GM23338 (cell line): ENCODE results near the gene SLAMF6. TPM values are rescaled to one million over a fixed set of nuclear protein-coding genes. Genes with fewer than 3 reads are reported as not detected.
"Not testable (repeated sequence)": the region's sequence is repeated elsewhere in the genome, so short reads cannot be mapped to it uniquely, and the experiment has no call there.

Source experiments
- ATAC-seq: fragments of 200-7000 bp; cut with Tn5 transposase; 3 replicates; pipeline ENCODE4 v1.9.1; 2020
- DNase-seq: peaks from one replicate; pipeline ENCODE4 v3.0.0-alpha.2; 2015; ENCODE audit warnings: low spot score
- H2AFZ ChIP-seq: fragments of 200-600 bp; sonication (generic); 2 replicates; pipeline ENCODE4 v1.8.0; 2016; ENCODE audit warnings: antibody characterized with exemption, mild to moderate bottlenecking, moderate library complexity
- H3F3A ChIP-seq: fragments of 200-600 bp; sonication (generic); replicated peaks from 2 replicates; pipeline ENCODE4 v1.8.0; 2017; ENCODE audit warnings: antibody characterized with exemption, mixed run types, low read depth
- H3K27ac ChIP-seq: fragments of 200-600 bp; sonication (generic); 2 replicates; pipeline ENCODE4 v1.6.1; 2016; ENCODE audit warnings: low read depth
- H3K27me3 ChIP-seq: fragments of 200-600 bp; sonication (generic); 2 replicates; pipeline ENCODE4 v1.8.0; 2016; ENCODE audit warnings: mild to moderate bottlenecking, mixed run types, moderate library complexity; ENCODE audit not compliant: insufficient read depth
- H3K36me3 ChIP-seq: fragments of 200-600 bp; sonication (generic); 2 replicates; pipeline ENCODE4 v1.8.0; 2016; ENCODE audit warnings: mild to moderate bottlenecking; ENCODE audit not compliant: insufficient read depth
- H3K4me1 ChIP-seq: fragments of 200-600 bp; sonication (generic); 2 replicates; pipeline ENCODE4 v1.8.0; 2016; ENCODE audit warnings: mild to moderate bottlenecking, moderate library complexity; ENCODE audit not compliant: insufficient read depth
- H3K4me2 ChIP-seq: fragments of 200-600 bp; sonication (generic); 2 replicates; pipeline ENCODE4 v1.7.1; 2017; ENCODE audit warnings: mixed run types
- H3K4me3 ChIP-seq: fragments of 200-600 bp; sonication (generic); 2 replicates; pipeline ENCODE4 v1.6.1; 2016; ENCODE audit warnings: mixed run types
- H3K79me2 ChIP-seq: fragments of 200-600 bp; sonication (generic); replicated peaks from 2 replicates; pipeline ENCODE4 v1.8.0; 2017; ENCODE audit warnings: mild to moderate bottlenecking; ENCODE audit not compliant: insufficient read depth
- H3K9me2 ChIP-seq: fragments of 200-600 bp; sonication (generic); 2 replicates; pipeline ENCODE4 v1.8.0; 2017; ENCODE audit not compliant: insufficient read depth
- H4K20me1 ChIP-seq: fragments of 200-600 bp; sonication (generic); replicated peaks from 2 replicates; pipeline ENCODE4 v1.8.0; 2017; ENCODE audit warnings: mild to moderate bottlenecking; ENCODE audit not compliant: insufficient read depth
- H3K27ac Mint-ChIP-seq: 2 replicates; pipeline ENCODE4 v1.8.0; 2020; ENCODE audit warnings: inconsistent platforms, mild to moderate bottlenecking, moderate library complexity, mixed read lengths
- H3K27me3 Mint-ChIP-seq: 3 replicates; pipeline ENCODE4 v1.8.0; 2022; ENCODE audit warnings: low read depth, mild to moderate bottlenecking, moderate library complexity, mixed read lengths, inconsistent platforms; ENCODE audit not compliant: insufficient read depth, poor library complexity
- H3K36me3 Mint-ChIP-seq: 3 replicates; pipeline ENCODE4 v1.8.0; 2021; ENCODE audit warnings: low read depth, mild to moderate bottlenecking, inconsistent platforms, moderate library complexity, mixed read lengths
- H3K4me1 Mint-ChIP-seq: 3 replicates; pipeline ENCODE4 v1.8.0; 2020; ENCODE audit warnings: mild to moderate bottlenecking, inconsistent platforms, mixed read lengths
- H3K4me3 Mint-ChIP-seq: 3 replicates; pipeline ENCODE4 v1.8.0; 2021; ENCODE audit warnings: moderate library complexity, mild to moderate bottlenecking, inconsistent platforms, mixed read lengths
- H3K9me3 Mint-ChIP-seq: 3 replicates; pipeline ENCODE4 v1.8.0; 2020; ENCODE audit warnings: moderate library complexity, mild to moderate bottlenecking, inconsistent platforms, mixed read lengths
- CTCF ChIP-seq, 2 experiments: fragments of 200-600 bp in 1 of 2; sonication (generic) in 1 of 2; conservative IDR thresholded peaks; 2 replicates each; pipeline versions ENCODE4 v1.5.1 to v1.6.1; 2016 to 2017; ENCODE audit warnings: antibody characterized with exemption in 2 of 2, low read depth in 2 of 2, mild to moderate bottlenecking in 2 of 2, moderate library complexity in 1 of 2
- EZH2 ChIP-seq: fragments of 200-600 bp; sonication (generic); IDR thresholded peaks from one replicate; pipeline ENCODE4 v1.8.0; 2017; ENCODE audit warnings: antibody characterized with exemption, mild to moderate bottlenecking, low read depth; ENCODE audit not compliant: unreplicated experiment
- JUNB ChIP-seq: IDR thresholded peaks from one replicate; pipeline ENCODE4 v1.6.1; 2016; ENCODE audit warnings: antibody characterized with exemption; ENCODE audit not compliant: unreplicated experiment
- NANOG ChIP-seq: IDR thresholded peaks from 2 replicates; pipeline ENCODE4 v1.6.1; 2016; ENCODE audit warnings: antibody characterized with exemption, borderline replicate concordance
- REST ChIP-seq: IDR thresholded peaks from one replicate; pipeline ENCODE4 v1.6.1; 2018; ENCODE audit warnings: antibody characterized with exemption; ENCODE audit not compliant: unreplicated experiment
- STAT1 ChIP-seq: IDR thresholded peaks from one replicate; pipeline ENCODE4 v1.6.1; 2016; ENCODE audit warnings: antibody characterized with exemption; ENCODE audit not compliant: unreplicated experiment
- ZNF114 ChIP-seq: fragments of 250-450 bp; sonication (Bioruptor Pico); IDR thresholded peaks from 2 replicates; pipeline ENCODE4 v1.5.0; 2020; ENCODE audit warnings: mild to moderate bottlenecking, moderate library complexity
- ZNF331 ChIP-seq: fragments of 250-450 bp; sonication (Bioruptor Pico); IDR thresholded peaks from 2 replicates; pipeline ENCODE4 v1.5.0; 2020; ENCODE audit warnings: low read depth, mild to moderate bottlenecking, moderate library complexity
- ZNF462 ChIP-seq: fragments of 250-450 bp; sonication (Bioruptor Pico); IDR thresholded peaks from 2 replicates; pipeline ENCODE4 v1.5.0; 2020; ENCODE audit warnings: mild to moderate bottlenecking, moderate library complexity
- polyA plus RNA-seq: library from polyadenylated mRNA; unstranded; fragments of >200 nt; fragmentation: Nextera tagmentation; extraction: Ambion mirVana; gene quantifications from 2 replicates; pipeline ENCODE4 v1.2.1, GENCODE V29; 2016
- total RNA-seq: library from RNA; depleted of rRNA; stranded (reverse); fragments of >200 nt; shearing (Covaris generic); gene quantifications from 2 replicates; pipeline ENCODE4 v1.2.3, GENCODE V29; 2014

SLAMF6 gene
- total and polyA plus RNA-seq, 2 experiments from 2014 or later, result not detected

GRCh38 chr1:160481979-160482596, 41.0 kb downstream of the SLAMF6 start:
- Histone ChIP-seq H3K9me2 (peaks cover 13% of the 10 kb centered on the region; the same call in 1 of the 2 replicates), H3K36me3 (0 out of 2 replicates have a peak, but pooled peaks cover 4% of the 10 kb centered on the region), H3F3A (no peaks in the 10 kb centered on the region), H3K79me2 (no peaks in the 10 kb centered on the region), H3K4me1 (peaks cover 10% of the 10 kb centered on the region; the same call in 1 of the 2 replicates), H3K27ac (no peak overlapping the region), H3K27me3 (no peaks in the 10 kb centered on the region), H3K4me3 (no peak overlapping the region), H4K20me1 (no peaks in the 10 kb centered on the region), H2AFZ (no peak overlapping the region), H3K4me2 (no peak overlapping the region)
- ATAC-seq, result no peak
- H3K4me3 Mint-ChIP-seq, result no peak overlapping the region
- no peak for TF ChIP-seq REST
- no peak for TF ChIP-seq ZNF331 (CRISPR knock-in tag)
- no peak for TF ChIP-seq CTCF (conservative IDR thresholded peaks at IDR 0.05; ENCODE audit: low read depth in 2 of 2)
- TF ChIP-seq JUNB, result no peak
- no peak for TF ChIP-seq STAT1
- TF ChIP-seq EZH2, result no peak
- TF ChIP-seq ZNF114 (CRISPR knock-in tag), result no peak
- TF ChIP-seq ZNF462 (CRISPR knock-in tag), result no peak
- TF ChIP-seq NANOG, result no peak
- no peak for DNase-seq
- H3K9me3 Mint-ChIP-seq, result peaks cover 46% of the 10 kb centered on the region
- H3K4me1 Mint-ChIP-seq, result peaks cover 16% of the 10 kb centered on the region
- no peak overlapping the region for H3K27ac Mint-ChIP-seq
- peaks cover 5% of the 10 kb centered on the region for H3K27me3 Mint-ChIP-seq
- H3K36me3 Mint-ChIP-seq, result peaks cover 34% of the 10 kb centered on the region

GRCh38 chr1:160480781-160481180, 42.3 kb downstream of the SLAMF6 start:
- H3K4me3 ChIP-seq, H3K4me3 Mint-ChIP-seq, H3K4me1 ChIP-seq, H3K4me1 Mint-ChIP-seq, H4K20me1 ChIP-seq, H2AFZ ChIP-seq, H3K4me2 ChIP-seq, H3K36me3 ChIP-seq, DNase-seq, H3K27me3 Mint-ChIP-seq, H3K79me2 ChIP-seq, H3F3A ChIP-seq, H3K9me2 ChIP-seq, H3K27ac ChIP-seq, ATAC-seq, H3K27ac Mint-ChIP-seq, H3K27me3 ChIP-seq: not testable (repeated sequence)
- Mint-ChIP-seq H3K36me3 (peaks cover 31% of the 10 kb centered on the region), H3K9me3 (peaks cover 46% of the 10 kb centered on the region)
